ENCODE results near the gene CPS1.

CPS1 gene

DNA sequence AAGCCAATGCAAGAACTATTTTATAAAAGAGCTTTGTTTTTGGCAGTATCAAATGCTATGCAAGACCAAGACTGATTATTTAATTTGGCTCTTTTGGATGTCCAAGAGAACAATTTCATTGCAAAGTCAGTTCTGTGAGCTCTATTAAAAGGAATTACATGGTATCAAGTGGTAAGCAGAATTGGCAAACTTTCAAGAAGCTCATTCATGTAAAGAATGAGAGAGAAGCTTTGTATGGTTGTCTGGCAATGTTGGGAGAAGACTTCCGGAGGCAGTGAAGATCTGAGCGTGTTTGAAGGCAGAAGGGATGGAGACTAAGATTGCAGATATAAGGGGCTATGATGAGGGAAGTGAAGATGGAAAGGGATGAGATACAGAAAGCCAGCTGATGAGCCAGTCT is 49.6 kb downstream of the CPS1 start:
- DNase-seq (ENCODE audit: low read depth), result no peak

GRCh38 chr2:210611466-210611865 is 55.1 kb downstream of the CPS1 start:
- DNase-seq (ENCODE audit: low read depth), result no peak

GRCh38 chr2:210616074-210616473 is 59.7 kb downstream of the CPS1 start:
- DNase-seq (ENCODE audit: low read depth), result no peak

DNA sequence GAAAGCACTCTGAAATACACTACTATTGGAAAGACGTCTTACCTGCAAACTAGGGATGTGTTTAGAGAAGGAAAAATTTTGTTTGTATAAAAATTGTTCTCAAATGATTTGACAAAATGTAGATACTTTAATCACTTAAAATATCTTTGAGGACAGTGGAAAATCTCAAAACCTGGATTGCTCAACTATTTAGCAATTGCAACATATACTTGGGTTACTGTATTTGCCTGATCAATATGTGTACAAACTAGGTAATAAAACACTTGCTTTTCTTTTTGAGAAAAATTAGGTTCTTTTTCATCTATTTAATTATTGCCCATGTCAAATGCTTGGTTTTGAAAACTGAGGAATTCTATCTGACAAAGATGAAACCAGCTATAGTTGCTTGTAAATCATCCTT is 60.9 kb downstream of the CPS1 start:
- no peak for DNase-seq (ENCODE audit: low read depth)

DNA sequence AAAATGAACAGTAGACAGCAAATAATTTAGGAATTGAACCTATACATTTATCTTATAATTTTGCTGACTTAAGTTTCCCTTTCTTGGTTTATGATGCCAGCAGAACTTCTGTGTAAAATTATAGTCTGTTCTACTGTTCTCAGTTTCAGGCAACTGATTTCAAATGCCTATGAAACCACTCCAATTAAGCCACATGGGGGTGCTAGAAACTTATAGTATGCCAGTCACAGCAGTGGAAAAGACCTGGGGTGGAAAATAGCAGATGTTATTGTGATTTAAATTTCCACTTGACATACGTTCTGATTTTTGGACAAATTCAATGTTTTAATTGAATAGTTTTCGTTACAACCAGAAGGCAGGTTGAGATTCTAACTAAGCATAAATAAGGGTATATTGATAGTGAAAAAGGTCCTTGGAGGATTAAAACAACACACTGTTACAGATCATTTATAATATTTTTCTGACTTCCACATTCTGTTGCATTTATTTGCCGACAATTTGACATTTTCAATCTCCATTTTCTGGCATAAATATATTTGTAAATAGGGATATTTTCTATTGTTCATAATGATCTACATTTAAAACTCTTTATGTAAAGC is 61.4 kb downstream of the CPS1 start:
- DNase-seq (ENCODE audit: low read depth), result no peak

DNA sequence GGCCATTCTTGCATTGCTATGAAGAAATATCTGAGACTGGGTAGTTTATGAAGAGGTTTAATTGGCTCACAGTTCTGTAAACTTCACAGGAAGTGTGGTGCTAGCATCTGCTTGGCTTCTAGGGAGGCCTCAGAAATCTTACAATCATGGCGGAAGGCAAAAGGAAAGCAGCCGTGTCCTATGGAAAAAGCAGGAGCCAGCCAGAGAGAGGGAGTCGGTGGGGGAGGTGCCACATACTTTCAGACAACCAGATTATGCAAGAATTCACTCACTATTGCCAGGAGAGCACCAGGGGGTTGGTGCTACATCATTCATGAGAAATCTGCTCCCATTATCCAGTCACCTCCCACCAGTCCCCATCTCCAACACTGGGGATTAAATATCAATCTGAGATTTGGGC is 64.1 kb downstream of the CPS1 start:
- no peak for DNase-seq (ENCODE audit: low read depth)

GRCh38 chr2:210623506-210623905 is 67.1 kb downstream of the CPS1 start:
- DNase-seq (ENCODE audit: low read depth), result no peak

- DNase-seq (ENCODE audit: low read depth), result no peak
Measured at GRCh38 chr2:210626849-210627248, 70.5 kb downstream of the CPS1 start.

DNA sequence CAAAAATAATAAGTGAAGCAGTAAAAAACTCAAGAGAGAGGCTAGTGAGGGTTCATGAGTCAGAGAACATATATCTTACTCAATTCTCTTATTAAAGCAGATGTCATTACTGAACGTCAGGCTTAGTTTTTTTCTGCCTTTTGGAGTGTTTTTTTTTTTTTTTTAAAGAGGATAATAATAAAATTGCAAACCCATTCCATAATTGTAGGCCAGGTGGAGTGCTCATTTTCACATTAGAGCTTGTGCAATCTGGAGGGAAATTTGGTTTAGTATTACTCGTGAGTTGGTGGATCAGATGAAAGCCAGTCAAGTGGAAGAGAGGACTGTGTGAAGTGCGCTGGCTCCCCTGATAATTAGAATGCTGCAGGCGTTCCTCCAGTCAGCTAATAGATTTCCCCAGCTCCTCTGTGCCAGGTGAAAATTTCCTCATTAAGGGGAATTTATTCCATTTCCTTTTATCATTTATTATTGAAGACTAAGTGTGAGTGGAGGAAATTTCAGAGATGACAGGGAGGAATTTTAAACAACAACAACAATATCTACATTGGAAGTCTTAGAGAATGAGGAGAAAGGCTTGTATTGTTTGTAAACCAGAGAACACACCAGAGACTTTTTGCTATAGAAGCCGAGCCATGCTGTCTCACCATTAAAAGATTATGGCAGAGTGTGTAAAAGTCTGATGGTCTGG is 74.6 kb downstream of the CPS1 start:
- no peak for DNase-seq (ENCODE audit: low read depth)

- no peak for DNase-seq (ENCODE audit: low read depth)
Measured at GRCh38 chr2:210633699-210634098, 77.3 kb downstream of the CPS1 start.

DNA sequence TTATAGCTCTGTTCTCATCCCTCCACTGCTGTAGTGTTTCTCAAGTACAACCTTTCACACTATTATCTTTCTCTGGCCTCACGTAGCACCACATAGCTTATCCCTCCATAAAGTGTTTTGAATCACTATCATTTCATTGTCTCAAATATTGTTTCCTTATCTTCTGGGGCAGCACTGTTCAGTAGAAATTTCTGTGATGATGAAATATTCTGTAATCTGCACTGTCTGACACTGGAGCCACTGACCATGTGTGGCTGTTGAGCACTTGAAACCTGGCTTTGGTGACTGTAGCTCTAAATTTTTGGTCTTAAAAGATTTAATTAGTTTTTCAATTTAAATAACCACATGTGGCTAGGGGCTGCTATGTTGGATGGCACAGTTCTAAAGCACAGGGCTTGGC is 78.9 kb downstream of the CPS1 start:
- no peak for DNase-seq (ENCODE audit: low read depth)

DNA sequence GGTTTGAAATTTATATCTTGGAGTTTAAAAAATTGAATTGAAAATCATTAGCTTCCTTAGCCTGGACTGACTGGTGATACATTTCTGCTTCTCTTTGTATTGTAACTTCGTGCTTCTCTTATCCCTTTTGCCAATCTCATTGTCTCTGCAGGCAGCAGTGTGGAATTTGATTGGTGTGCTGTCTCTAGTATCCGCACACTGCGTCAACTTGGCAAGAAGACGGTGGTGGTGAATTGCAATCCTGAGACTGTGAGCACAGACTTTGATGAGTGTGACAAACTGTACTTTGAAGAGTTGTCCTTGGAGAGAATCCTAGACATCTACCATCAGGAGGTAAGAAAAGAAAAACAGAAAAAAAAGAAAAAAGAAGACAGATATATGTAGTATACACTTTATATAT is 85.9 kb downstream of the CPS1 start:
- no peak for DNase-seq (ENCODE audit: low read depth)

- DNase-seq (ENCODE audit: low read depth), result no peak
Measured at GRCh38 chr2:210647151-210647550, 90.8 kb downstream of the CPS1 start.

GRCh38 chr2:210654091-210654490 is 97.7 kb downstream of the CPS1 start:
- no peak for DNase-seq (ENCODE audit: low read depth)

DNA sequence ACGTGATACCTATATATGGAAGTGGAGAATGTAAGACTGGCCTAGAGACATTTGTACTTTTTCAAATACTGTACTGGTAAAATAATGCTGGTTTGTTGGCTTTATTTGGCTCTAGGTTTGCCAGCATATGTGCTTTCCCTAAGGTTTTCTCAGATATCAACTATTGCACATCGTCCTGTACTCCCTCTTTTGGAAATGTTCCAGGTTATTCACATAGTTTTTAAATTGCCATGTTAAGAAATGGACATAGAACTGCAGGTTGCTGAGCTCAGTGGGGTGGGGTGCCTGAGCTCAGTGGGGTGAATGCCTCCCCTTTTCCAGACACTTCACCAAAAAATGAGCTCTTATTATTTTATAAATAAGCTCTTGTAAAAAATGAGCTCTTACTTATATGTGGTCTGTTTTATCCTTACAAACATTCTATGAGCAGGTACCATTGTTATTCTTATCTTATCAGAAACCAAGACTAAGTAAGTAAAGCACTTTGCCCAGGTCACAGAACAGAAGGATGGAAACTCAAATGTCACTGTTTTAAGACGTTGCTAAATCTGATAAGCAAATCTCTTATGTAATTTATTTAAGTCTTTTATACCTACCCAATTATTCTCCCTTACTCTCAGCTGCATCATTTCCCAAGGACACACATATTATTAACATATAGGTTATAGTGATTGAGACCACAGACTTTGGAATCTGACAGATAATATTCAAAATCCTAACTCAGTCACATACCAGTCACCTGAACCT is 99.0 kb downstream of the CPS1 start:
- no peak for DNase-seq (ENCODE audit: low read depth)

- DNase-seq (ENCODE audit: low read depth), result no peak
Measured at GRCh38 chr2:210657874-210658273, 101.5 kb downstream of the CPS1 start.

DNA sequence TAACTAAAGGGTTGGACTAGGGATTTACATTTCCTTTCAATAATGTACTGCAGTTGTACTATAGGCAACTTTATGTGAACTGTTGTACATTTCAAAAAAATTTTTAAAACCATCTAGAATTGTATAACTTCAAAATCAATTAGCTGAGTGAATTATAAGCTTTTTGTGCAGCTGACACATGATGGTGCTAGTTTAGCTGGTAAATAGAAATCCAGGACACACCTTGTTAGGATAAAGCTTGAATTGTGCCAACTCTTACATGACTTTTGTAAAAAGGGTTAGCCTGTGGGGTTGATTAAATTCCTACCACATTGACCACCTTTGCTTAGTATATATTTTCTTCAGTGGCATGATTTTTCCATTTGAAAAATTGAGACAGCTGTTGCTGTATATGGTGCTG is 104.4 kb downstream of the CPS1 start:
- no peak for DNase-seq (ENCODE audit: low read depth)

DNA sequence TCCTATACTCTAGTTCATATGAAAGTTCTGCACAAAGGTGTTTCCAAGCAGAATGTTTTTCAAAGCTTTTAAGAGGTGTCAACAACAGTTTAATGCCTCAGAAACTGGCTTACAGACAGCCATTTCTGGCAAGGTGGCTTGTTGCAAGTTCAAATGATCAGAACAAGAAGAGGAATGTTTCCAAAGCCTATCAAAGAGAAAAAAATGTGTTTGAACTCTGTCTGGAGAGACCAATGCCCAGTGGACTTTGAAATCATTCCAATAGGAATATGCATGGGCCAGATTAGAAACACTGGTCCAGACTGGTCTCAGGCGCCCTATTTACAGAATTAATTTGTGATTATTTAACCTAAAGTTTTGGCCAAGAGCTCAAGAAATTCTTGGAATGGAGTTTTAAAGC is 106.2 kb downstream of the CPS1 start:
- DNase-seq (ENCODE audit: low read depth), result no peak

DNA sequence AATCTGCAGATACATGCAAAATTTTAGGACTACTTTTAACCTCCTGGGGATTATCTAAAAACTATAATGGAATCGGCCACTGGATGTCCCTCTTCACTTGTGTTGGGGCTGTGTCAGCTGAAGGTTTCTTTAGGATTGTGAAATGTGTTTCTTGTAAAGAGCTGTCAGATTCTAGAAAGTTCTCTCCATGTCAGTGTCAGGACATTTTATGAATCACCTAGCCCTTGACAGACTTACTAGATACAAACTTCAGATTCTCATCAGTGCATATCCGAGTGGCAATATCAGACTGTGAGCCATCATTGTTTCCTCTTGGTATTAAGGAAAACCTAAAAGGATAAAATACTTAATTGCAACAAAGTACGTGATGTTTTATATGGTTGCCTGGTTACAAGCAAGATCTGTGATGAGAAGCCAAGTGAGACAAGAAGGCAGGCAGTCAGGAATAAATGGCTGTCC is 107.3 kb downstream of the CPS1 start:
- DNase-seq (ENCODE audit: low read depth), result no peak

GRCh38 chr2:210667711-210668110 is 111.3 kb downstream of the CPS1 start:
- no peak for DNase-seq (ENCODE audit: low read depth)

DNA sequence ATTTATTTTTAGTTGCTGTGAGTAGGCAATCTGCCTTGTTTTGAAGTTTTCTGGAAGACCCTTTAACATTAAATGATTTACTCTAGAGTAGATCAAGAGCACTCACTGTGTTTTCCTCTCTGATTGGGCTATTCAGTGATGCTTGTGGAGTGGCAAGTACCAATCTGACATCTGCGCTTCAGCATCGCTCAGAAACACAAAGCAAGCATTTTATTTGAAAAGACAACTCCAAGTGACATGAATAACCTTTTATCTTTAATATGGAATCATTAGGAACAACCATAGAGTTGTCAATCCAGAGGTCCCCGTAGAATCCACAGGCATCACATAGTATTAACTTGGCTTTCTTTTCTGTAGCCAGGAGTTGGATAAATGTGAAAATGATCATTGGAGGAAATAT is 114.7 kb downstream of the CPS1 start:
- DNase-seq (ENCODE audit: low read depth), result no peak

DNA sequence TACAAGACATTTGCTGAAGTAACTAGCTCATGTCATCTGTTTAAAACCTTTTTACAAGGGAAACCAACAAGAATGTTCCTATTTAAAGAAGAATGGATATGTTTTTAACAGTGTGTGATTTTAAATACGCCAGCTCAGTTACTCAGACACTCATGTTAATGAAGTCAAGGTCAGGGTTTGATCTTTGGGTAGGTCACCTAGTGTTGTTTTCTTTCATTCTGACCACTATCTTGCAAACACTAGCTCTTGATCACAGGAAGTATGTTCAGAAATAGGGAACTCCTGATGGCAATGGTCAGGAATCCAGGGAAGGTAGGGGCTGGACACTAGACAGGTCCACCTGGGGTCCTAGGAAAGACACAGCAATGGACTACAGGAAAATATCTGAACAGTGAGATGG is 116.7 kb downstream of the CPS1 start:
- DNase-seq (ENCODE audit: low read depth), result no peak

GRCh38 chr2:210676067-210676466 is 119.7 kb downstream of the CPS1 start:
- no peak for DNase-seq (ENCODE audit: low read depth)
